Effector memory CD4-positive, alpha-beta T cell (primary cell): ENCODE measurements around the gene BIRC5.

Experiments used
- DNase-seq, 3 donors: peaks; one replicate each; pipeline ENCODE4 v3.0.0-alpha.2; 2020
- H3K27ac ChIP-seq: 2 replicates; pipeline ENCODE4 v1.7.0; 2013; ENCODE audit warnings: mild to moderate bottlenecking, low read length, moderate library complexity; ENCODE audit not compliant: insufficient read depth, poor library complexity, severe bottlenecking
- H3K27me3 ChIP-seq: replicated peaks from 2 replicates; pipeline ENCODE4 v1.7.0; 2013; ENCODE audit warnings: mild to moderate bottlenecking, low read length; ENCODE audit not compliant: insufficient read depth, control insufficient read depth, poor library complexity, severe bottlenecking
- H3K36me3 ChIP-seq: 2 replicates; pipeline ENCODE4 v1.7.0; 2013; ENCODE audit warnings: mild to moderate bottlenecking, low read length, moderate library complexity; ENCODE audit not compliant: control insufficient read depth, insufficient read depth
- H3K4me1 ChIP-seq: 2 replicates; pipeline ENCODE4 v1.7.0; 2013; ENCODE audit warnings: low read length, mild to moderate bottlenecking; ENCODE audit not compliant: control insufficient read depth, insufficient read depth, poor library complexity, severe bottlenecking
- H3K4me3 ChIP-seq: 2 replicates; pipeline ENCODE4 v1.7.0; 2013; ENCODE audit warnings: low read length, low read depth, mild to moderate bottlenecking; ENCODE audit not compliant: insufficient read depth, poor library complexity, severe bottlenecking
- H3K9me3 ChIP-seq: 2 replicates; pipeline ENCODE4 v1.7.0; 2013; ENCODE audit warnings: mild to moderate bottlenecking, low read length, moderate library complexity; ENCODE audit not compliant: control insufficient read depth

The BIRC5 gene

DNA sequence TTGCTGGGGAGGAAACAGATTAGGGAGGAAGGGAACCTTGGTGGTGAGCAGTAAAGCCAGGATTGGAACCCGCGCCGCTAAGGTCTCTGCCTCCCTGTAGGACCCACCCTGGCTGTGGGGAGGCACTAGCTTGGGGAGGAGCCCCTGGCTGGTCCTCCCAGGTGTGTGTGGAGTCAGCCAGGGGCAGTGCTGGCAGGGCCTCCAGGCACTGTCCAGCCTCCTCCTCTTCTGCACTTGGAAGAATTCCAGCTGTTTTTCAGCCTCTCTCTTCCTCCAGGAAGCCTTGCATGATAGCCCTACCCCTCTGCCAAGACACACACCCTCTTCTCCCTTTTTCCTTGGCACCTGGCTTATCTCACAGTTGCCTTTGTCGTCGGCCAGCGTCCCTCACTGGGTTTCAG is 52.2 kb downstream of the BIRC5 start:
- Histone ChIP-seq H3K4me1 (peaks cover 22% of the 10 kb centered on the region), H3K36me3 (no peaks in the 10 kb centered on the region), H3K27ac (no peak overlapping the region), H3K9me3 (no peaks in the 10 kb centered on the region), H3K27me3 (no peaks in the 10 kb centered on the region), H3K4me3 (no peak overlapping the region)
- DNase-seq: no peak

DNA sequence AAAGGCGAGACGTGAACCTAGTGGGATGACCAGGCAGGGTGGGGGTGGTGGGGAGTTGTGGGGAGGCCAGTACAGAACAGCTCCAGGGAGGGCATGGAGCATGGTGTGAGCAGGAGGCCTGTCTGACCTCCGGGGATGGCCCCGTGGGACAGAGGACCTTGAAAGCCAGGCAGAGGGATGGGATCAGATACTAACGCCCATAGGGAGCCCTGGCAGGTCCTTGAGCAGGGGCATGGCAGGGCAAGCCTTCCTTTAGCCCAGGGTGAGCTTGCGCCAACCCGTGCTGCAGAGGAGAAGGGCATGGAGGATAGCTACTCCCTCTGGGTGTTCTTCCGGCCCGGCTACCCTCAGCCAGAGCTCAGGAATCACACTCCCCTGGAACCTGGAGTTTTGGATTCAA is 52.7 kb downstream of the BIRC5 start:
- no peak overlapping the region for H3K4me3 ChIP-seq
- H3K9me3 ChIP-seq: no peaks in the 10 kb centered on the region
- no peaks in the 10 kb centered on the region for H3K36me3 ChIP-seq
- no peaks in the 10 kb centered on the region for H3K27me3 ChIP-seq
- H3K4me1 ChIP-seq: peaks cover 23% of the 10 kb centered on the region
- no peak for DNase-seq
- no peak overlapping the region for H3K27ac ChIP-seq

DNA sequence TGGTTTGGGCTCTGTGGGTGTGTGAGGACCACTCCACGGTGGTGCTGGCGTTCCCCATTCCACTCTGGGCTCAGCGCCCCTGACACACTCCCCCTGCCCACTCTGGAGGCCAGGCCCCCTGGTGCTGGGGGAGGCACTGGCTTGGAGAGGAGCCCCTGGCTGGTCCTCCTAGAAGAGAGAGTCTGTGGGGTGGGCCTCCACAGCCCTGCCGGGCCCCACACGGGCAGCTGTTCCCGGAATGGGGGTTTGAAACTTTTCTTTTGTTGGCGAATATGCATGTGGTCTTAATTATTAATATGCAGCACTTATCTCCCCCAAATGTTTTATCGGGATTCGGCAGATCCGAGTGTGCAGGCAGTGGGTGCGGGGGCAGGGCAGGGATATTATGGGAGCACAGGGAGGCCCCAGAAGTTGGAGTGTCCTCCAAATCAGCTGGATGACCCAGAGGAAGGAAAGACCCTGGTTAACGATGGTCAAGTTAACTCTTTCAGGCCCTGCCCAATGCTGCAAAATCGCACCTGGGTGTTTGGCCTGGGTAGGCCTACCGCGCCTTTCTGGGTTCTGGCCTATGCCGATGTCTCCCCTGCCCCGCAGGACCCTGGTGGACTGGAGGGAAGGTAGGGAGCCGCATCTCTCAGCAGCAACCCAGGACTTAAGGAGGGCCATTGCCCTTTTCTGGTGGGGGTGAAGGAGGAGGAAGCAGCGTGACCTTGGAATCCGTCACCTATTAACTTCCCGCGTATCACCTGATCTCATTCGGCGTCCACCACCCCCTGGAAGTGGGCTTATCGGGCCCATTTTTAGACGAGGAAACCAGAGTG is 53.4 kb downstream of the BIRC5 start:
- no peaks in the 10 kb centered on the region for H3K36me3 ChIP-seq
- peaks cover 21% of the 10 kb centered on the region for H3K4me1 ChIP-seq
- no peak overlapping the region for H3K27ac ChIP-seq
- H3K9me3 ChIP-seq: no peaks in the 10 kb centered on the region
- H3K4me3 ChIP-seq: no peak overlapping the region
- no peak for DNase-seq
- H3K27me3 ChIP-seq: no peaks in the 10 kb centered on the region

DNA sequence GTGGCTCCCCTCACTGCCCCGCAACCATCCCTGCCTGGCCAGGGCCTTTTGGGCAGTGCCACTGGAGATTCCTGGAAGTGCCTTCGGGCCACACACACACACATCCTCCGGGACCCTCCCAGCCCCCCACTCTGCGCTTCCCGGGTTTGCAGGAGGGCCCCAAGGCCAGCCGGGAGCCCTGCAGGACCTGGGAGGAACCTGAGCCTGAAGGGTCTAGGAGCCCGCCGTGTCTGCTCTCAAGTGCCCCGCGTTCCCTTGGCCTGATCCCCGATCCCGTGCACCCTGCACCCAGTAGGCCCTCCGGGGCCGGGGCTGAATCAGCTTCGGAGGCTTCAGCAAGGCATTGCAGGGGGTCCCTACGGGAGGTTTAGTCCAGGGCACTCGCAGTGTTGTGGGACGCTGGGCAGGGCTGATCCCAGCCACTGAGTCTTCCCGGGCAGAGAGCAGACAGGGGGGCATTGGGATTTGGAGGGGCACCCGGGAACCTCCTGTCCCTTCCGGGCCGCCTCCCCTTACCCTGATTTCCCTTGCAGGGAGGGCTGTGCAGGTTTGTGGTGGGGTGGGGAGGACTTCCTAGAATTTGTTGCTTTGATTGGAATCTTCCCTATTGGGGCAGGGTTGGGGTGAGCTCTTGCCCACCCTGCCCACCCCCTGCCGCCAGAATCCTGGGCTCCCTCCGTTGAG is 54.3 kb downstream of the BIRC5 start:
- Histone ChIP-seq H3K36me3 (no peaks in the 10 kb centered on the region), H3K4me3 (no peak overlapping the region), H3K9me3 (no peaks in the 10 kb centered on the region), H3K4me1 (peaks cover 13% of the 10 kb centered on the region), H3K27ac (no peak overlapping the region), H3K27me3 (no peaks in the 10 kb centered on the region)
- DNase-seq: no peak

DNA sequence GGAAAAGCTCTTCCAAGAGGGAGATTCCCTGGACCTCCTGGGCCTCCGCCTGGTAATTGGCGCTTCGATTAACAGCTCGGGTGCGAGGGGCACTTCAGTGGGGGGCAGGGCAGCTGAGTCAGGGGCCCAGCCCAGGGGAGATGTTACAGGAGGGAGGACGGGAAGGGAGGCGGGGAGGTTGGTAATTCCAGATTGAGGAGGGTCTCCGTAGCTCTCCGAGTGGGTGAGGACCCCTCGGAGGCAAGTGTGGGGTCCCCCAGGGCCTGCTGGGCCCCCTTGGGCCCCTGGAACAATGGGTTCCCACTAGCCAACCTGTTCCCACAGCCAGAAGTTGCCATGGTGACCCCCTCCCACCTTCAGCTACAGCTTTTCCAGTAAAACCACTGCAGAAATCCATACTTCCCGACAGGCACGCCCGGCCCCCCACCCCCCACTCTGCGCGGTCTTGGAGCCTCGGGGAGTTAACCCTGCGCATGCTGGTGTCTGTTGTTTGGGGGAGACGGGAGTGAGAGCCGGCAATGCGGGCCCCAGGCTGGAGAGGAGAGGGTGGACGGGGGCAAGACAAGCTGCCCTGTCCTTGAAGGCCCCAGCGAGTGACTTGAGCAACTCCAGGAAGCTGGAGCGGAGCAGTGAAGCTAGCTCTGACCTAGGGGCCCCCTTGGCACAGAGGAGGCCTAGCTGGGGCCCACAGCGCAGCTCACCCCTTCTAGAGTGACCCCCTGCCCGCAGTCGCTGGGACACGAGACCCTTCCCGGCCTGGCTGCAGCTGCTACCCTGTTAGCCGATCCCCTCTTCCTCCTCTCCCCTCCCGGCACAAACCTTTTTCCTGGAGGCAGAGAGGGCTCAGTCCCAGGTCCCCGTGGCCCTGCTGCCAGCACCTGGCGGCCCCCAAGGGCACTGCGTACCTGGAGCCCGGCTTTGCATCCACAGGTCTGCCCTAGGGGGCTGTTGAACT is 55.2 kb downstream of the BIRC5 start:
- H3K27me3 ChIP-seq: no peaks in the 10 kb centered on the region

DNA sequence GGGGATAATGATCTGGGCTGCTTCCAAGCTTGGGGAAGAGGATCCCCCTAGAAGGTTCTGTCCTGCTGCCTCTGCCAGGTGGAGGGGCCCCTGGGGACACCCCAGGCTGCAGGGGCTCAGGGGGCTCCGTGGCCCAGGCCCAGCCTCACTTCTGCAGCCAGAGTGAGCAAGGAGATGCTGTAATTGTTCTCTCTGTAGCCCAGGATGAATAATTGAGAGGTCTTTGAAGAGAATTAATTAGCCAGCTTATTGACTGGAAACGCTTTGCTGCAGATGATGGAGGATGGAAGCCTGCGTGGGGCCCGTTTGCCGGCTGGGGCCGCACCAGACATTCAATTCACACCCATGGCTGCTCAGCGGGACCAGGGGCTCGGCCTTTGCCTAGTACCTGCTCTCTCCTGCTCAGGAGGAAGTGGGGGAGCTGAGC is 55.9 kb downstream of the BIRC5 start:
- H3K4me3 ChIP-seq: no peak overlapping the region
- no peak overlapping the region for H3K27ac ChIP-seq
- H3K36me3 ChIP-seq: no peaks in the 10 kb centered on the region
- no peak for DNase-seq
- no peaks in the 10 kb centered on the region for H3K9me3 ChIP-seq
- peaks cover 9% of the 10 kb centered on the region for H3K4me1 ChIP-seq
- H3K27me3 ChIP-seq: no peaks in the 10 kb centered on the region

More for the DNA sequence above, 55.2 kb downstream of the BIRC5 start:
- Histone ChIP-seq H3K36me3 (no peaks in the 10 kb centered on the region), H3K4me3 (no peak overlapping the region), H3K9me3 (no peaks in the 10 kb centered on the region), H3K4me1 (peaks cover 9% of the 10 kb centered on the region), H3K27ac (no peak overlapping the region)
- no peak for DNase-seq

DNA sequence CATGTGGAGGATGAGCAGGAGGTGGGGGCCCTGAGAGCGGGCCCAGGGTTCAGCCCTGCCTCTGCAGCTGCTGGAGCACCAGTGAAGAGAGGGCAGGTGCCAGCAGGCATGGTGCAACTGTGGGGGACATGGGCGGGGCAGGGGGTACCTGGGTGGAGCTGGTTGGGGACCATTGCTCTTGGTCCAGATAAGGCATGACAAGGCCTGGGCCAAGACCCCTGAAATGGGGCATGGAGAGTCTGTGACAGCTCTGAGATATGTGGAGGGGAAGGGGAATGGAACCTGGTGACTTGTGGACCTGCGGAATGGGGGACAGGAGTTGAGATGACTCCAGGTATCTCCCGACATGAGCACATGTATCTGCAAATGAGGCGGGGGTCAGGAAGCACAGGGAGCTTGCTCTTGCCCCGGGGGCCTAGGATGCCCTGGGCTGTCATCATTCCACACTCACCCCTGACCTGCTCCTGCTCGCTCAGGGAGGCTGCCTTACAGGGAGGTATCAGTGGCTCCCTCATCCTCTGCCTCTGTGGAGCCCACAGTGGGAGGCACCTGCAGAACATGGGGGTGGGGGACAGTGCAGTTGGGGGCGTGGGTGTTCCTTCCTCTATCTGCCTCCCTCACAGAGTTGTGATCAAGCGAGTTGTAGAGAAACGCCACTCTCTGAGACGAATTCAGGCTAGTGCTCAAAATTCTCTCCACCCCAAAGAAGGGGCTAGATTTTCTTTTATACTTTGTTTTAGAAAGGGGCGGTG is 57.5 kb downstream of the BIRC5 start:
- no peak for DNase-seq
- Histone ChIP-seq H3K27me3 (no peaks in the 10 kb centered on the region), H3K9me3 (no peaks in the 10 kb centered on the region), H3K36me3 (no peaks in the 10 kb centered on the region), H3K4me1 (peaks cover 9% of the 10 kb centered on the region), H3K27ac (no peak overlapping the region), H3K4me3 (no peak overlapping the region)

DNA sequence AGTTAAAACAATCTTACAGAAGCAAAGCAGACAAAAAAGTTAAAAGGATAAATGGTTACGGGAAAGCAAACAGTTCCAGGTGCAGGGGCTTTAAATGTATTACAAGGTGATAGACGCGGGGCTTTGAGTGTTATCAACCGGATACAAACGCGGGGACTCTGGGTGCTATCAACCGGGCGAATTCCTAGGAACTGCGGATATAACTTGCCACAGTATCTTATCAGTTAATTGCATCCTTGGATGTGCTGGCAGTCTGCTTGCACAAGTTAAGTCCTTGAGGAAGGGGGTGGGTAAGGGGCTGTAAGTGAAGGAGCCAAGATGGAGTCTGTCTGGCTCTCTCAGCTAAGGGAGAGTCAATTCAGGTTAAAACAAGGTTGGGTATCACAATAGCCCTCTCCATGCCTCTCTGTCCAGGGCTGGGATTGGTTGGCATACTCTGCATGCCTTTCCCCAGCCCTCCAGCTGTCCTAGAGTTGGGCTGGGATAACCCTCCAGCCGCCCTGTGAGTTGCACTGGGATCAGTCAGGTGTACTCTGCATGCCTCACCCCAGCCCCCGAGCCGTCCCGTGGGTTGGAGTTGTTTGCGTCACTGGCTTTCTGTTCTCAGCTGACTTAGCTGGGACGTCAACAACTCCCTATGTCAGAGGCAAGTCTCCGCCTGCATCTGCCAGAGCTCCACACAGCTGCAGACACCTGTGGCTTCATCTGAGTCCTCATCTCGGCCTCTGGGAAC is 58.3 kb downstream of the BIRC5 start:
- H3K27ac ChIP-seq: no peak overlapping the region
- peaks cover 9% of the 10 kb centered on the region for H3K4me1 ChIP-seq
- DNase-seq: peak in 2 of 3 donors; percentile 39 to 55
- H3K36me3 ChIP-seq: no peaks in the 10 kb centered on the region
- no peak overlapping the region for H3K4me3 ChIP-seq
- no peaks in the 10 kb centered on the region for H3K27me3 ChIP-seq
- no peaks in the 10 kb centered on the region for H3K9me3 ChIP-seq

DNA sequence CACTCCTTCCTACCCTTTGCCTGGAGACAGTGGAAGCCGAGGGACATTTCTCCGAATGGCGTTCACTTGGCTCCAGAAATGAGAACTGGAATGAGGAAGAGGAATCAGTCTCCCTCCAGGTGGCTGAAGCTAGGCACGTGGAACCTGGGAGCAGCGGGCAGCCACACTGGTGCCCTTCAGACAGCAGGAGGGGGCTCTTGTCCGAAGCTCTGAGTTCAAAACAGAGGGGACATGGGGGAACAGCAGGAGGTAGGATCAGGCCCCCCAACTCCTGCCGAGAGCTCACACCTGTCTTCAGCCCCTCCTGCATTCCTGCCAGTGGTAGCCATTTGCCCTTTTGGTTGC is 58.8 kb downstream of the BIRC5 start:
- Histone ChIP-seq H3K4me3 (no peak overlapping the region), H3K4me1 (peaks cover 9% of the 10 kb centered on the region), H3K27me3 (no peaks in the 10 kb centered on the region), H3K36me3 (no peaks in the 10 kb centered on the region), H3K27ac (no peak overlapping the region), H3K9me3 (no peaks in the 10 kb centered on the region)
- no peak for DNase-seq
